ENCODE measurements around the gene NHERF1. TPM values are rescaled to one million over a fixed set of nuclear protein-coding genes. Genes with fewer than 3 reads are reported as not detected.

The NHERF1 gene
- polyA plus RNA-seq, 1 of the 3 experiments (the other 2 are of a cell fraction), result 40.1 TPM

DNA sequence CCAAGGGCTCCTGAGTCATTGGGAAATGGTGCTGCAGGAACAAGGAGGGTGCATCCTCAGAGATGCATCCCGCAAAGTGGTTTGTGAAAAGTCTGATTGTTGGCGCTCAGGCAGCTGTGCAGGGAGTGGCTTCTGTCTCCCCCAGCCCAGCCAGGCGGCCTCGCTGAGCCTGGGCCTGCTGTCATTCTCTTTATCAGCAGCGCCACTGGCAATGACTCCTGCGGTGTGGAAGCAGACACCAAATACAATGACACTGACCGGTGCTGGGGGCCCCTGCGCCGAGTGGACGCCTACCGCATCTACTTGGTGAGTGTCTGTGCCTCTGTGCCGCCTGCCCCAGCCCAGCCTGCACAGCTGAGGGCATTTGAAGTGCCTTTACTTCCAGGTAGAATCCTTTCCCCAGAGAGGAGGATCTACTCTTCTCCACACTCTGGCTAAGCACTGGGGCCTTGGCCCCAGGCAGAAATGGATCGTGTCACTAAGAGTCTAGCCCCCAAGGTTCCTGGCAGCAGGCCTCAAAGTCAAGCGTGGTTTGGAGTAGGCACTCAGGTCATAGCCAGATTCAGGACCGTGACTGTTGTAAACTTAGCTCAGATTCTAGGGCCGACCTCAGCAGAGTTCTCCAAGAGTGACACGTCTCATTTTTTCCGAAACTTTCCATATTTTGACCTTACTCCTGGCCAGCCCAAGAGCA lies 47.0 kb downstream of the NHERF1 start:
- H3K9me3 ChIP-seq, result no peaks in the 10 kb centered on the region
- no peak overlapping the region for H3K9ac ChIP-seq
- CTCF ChIA-PET, result interaction anchor here (0.6 to 98.1 kb wide), 6 partner anchors 10 to 127 kb away, joined by 3 to 3869 read pairs (median 229); partner anchors contain the start of genes FDXR, GRIN2C and NHERF1
- H2AFZ ChIP-seq (ENCODE audit: low read depth), result no peak overlapping the region
- no peaks in the 10 kb centered on the region for H3K79me2 ChIP-seq (ENCODE audit: insufficient read depth)
- H3K9me2 ChIP-seq, result no peaks in the 10 kb centered on the region
- peaks cover 20 to 61% of the 10 kb centered on the region in 2 experiments for H3K36me3 ChIP-seq (replicated peaks in 1 of 2; ENCODE audit: control insufficient read depth in 1 of 2, insufficient read depth in 2 of 2, low read length in 1 of 2)
- WGBS (ENCODE audit: low lambda C conversion rate), result 87% methylated on average over 13 of the region's 18 CpGs
- no peak overlapping the region for H3K4me2 ChIP-seq
- no peak for TF ChIP-seq FOXJ3 (CRISPR knock-in tag; IDR thresholded peaks at IDR 0.05)
- TF ChIP-seq CHD2 (IDR thresholded peaks at IDR 0.05; ENCODE audit: low read length, partially characterized antibody), result no peak
- TF ChIP-seq MEF2A (IDR thresholded peaks at IDR 0.05; ENCODE audit: borderline replicate concordance, low read depth), result no peak
- POLR2A ChIA-PET, result interaction anchor here (0.6 kb wide), 1 partner anchor 57 kb away, joined by 3 read pairs; no protein-coding TSS in a partner anchor
- no peaks in the 10 kb centered on the region for H4K20me1 ChIP-seq (ENCODE audit: insufficient read depth)
- no peak overlapping the region for H3K27ac ChIP-seq (ENCODE audit: low read depth in 2 of 2, low read length in 1 of 2)
- peaks cover 24% of the 10 kb centered on the region for H3F3A ChIP-seq (replicated peaks; ENCODE audit: insufficient read depth)
- no peaks in the 10 kb centered on the region for H3K27me3 ChIP-seq (ENCODE audit: insufficient read depth)
- no peak for DNase-seq
- no peak overlapping the region for H3K4me3 ChIP-seq (ENCODE audit: low read depth in 2 of 2, low read length in 1 of 2)
- H3K4me1 ChIP-seq (ENCODE audit: control insufficient read depth in 1 of 2, insufficient read depth in 2 of 2, low read depth in 1 of 2, low read length in 1 of 2), result peaks cover 20 to 23% of the 10 kb centered on the region in 2 experiments

DNA sequence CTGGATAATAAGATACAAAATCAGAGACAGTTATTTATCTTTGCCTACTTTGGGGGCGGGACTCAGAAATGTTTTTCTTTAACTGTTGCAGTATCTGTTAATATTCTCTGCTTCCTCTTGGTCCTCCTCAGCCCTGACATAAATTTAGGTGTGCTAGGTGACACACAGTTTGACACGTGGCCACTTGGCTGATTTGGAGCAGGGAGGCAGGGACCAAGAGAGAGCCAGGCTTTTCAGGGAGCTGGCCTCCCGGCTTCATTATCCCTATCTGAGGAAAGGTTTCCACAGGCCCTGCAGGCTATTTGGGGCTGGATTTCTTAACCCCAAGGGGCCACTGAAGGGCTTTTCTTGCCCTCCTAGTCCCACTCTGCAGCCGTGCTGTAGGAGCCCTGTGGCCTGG lies 47.8 kb downstream of the NHERF1 start:
- Histone ChIP-seq H3K4me1 (ENCODE audit: control insufficient read depth in 1 of 2, insufficient read depth in 2 of 2, low read depth in 1 of 2, low read length in 1 of 2) (peaks cover 22 to 23% of the 10 kb centered on the region in 2 experiments), H3K9me3 (no peaks in the 10 kb centered on the region), H3K27ac (ENCODE audit: low read depth in 2 of 2, low read length in 1 of 2) (no peak overlapping the region), H3K27me3 (ENCODE audit: insufficient read depth) (no peaks in the 10 kb centered on the region), H3K36me3 (replicated peaks in 1 of 2; ENCODE audit: control insufficient read depth in 1 of 2, insufficient read depth in 2 of 2, low read length in 1 of 2) (peaks cover 19 to 62% of the 10 kb centered on the region in 2 experiments), H4K20me1 (ENCODE audit: insufficient read depth) (no peaks in the 10 kb centered on the region), H3F3A (replicated peaks; ENCODE audit: insufficient read depth) (peaks cover 24% of the 10 kb centered on the region), H3K4me3 (ENCODE audit: low read depth in 2 of 2, low read length in 1 of 2) (no peak overlapping the region), H3K9me2 (no peaks in the 10 kb centered on the region), H3K9ac (no peak overlapping the region), H2AFZ (ENCODE audit: low read depth) (no peak overlapping the region), H3K4me2 (no peak overlapping the region), H3K79me2 (ENCODE audit: insufficient read depth) (no peaks in the 10 kb centered on the region)
- DNase-seq, result no peak
- ChIA-PET POLR2A (no interaction called here), CTCF (interaction anchor here (0.6 to 98.1 kb wide), 6 partner anchors 5 to 126 kb away, joined by 3 to 3869 read pairs (median 453); partner anchors contain the start of genes FDXR, GRIN2C and NHERF1)
- TF ChIP-seq RCOR1 (IDR thresholded peaks at IDR 0.05; ENCODE audit: low read length) (no peak), GATA2 (CRISPR knock-in tag; IDR thresholded peaks at IDR 0.05) (no peak), EZH2phosphoT487 (IDR thresholded peaks at IDR 0.05; ENCODE audit: borderline replicate concordance, low read depth) (no peak), SIN3A (IDR thresholded peaks at IDR 0.05; ENCODE audit: borderline replicate concordance, low read depth, low read length) (no peak), FOXJ3 (CRISPR knock-in tag; IDR thresholded peaks at IDR 0.05) (no peak), ELF1 (IDR thresholded peaks at IDR 0.05) (no peak), JUND (IDR thresholded peaks at IDR 0.05) (no peak), SMC3 (IDR thresholded peaks at IDR 0.05; ENCODE audit: low read depth, low read length) (no peak)
- TF ChIP-seq, protein P1, sequence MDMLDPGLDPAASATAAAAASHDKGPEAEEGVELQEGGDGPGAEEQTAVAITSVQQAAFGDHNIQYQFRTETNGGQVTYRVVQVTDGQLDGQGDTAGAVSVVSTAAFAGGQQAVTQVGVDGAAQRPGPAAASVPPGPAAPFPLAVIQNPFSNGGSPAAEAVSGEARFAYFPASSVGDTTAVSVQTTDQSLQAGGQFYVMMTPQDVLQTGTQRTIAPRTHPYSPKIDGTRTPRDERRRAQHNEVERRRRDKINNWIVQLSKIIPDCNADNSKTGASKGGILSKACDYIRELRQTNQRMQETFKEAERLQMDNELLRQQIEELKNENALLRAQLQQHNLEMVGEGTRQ (IDR thresholded peaks at IDR 0.05; ENCODE audit: borderline replicate concordance, low read depth, low read length), result no peak
- WGBS (ENCODE audit: low lambda C conversion rate), result 89% methylated on average over 4 of the region's 4 CpGs

Data from SK-N-SH (cell line).